Left colon (tissue), 2 donors: Measurements from ENCODE around the gene RPL5. TPM values are rescaled to one million over a fixed set of nuclear protein-coding genes. Genes with fewer than 3 reads are reported as not detected.
A peak's percentile ranks its signal among the peaks of the same experiment; 100 is the strongest.

Source experiments
- ATAC-seq: fragments of 200-7000 bp; cut with Tn5 transposase; one replicate; pipeline ENCODE4 v1.9.1; 2020; ENCODE audit warnings: mild to moderate bottlenecking, moderate library complexity
- DNase-seq, 2 donors: peaks; one replicate each; pipeline ENCODE4 v3.0.0-alpha.2; 2020
- intact Hi-C, 2 donors: fragments of 100-400 bp; cut with DNase I in 1 of 2; cut with micrococcal nuclease in 1 of 2; formaldehyde crosslinking; loops; one replicate each; pipeline versions ENCODE4 v1.11.2 to v1.14.0; 2022; cut with DNase I, micrococcal nuclease
- total RNA-seq, 2 donors: library from RNA; stranded (reverse); fragmentation: NEBNext Ultra II Directional; extraction: Animal tissue kit (Norgen Biotek cat#: 25700); gene quantifications; one replicate each; pipeline ENCODE4 v1.2.1, GENCODE V29; 2021
- donor health status: DM: no; HTN: no; CAD: no.
- donor health status: DM: yes; HTN: yes; CAD: no.

Gene RPL5
- total RNA-seq, 2 donors from 2014 or later = 671 to 694 TPM

GRCh38 chr1:92817137-92817697 is 14.6 kb upstream of the RPL5 start:
- peak in 1 of 2 donors; percentile 49 for DNase-seq
- intact Hi-C loops = loop anchor here in 1 of 2 donors (5.0 kb wide), 1 partner anchor 65 kb away; no protein-coding TSS in a partner anchor
- ATAC-seq = peak; percentile 93

GRCh38 chr1:92817986-92818764 is 13.7 kb upstream of the RPL5 start:
- DNase-seq = no peak
- peak; percentile 49 for ATAC-seq
- intact Hi-C loops = loop anchor here in 1 of 2 donors (5.0 kb wide), 1 partner anchor 66 kb away; no protein-coding TSS in a partner anchor

GRCh38 chr1:92820024-92820423 is 11.8 kb upstream of the RPL5 start:
- DNase-seq (no peak), ATAC-seq (no peak)
- intact Hi-C loops = no loop called here

GRCh38 chr1:92820551-92820950 is 11.3 kb upstream of the RPL5 start:
- DNase-seq (no peak), ATAC-seq (no peak)
- intact Hi-C loops = no loop called here

GRCh38 chr1:92822879-92823278 is 9.0 kb upstream of the RPL5 start:
- no peak for DNase-seq
- intact Hi-C loops = no loop called here
- no peak for ATAC-seq

GRCh38 chr1:92826792-92827191 is 5.0 kb upstream of the RPL5 start:
- DNase-seq = no peak
- ATAC-seq = no peak
- intact Hi-C loops = no loop called here

- intact Hi-C loops = no loop called here
- no peak for DNase-seq
- ATAC-seq = no peak
Measured at GRCh38 chr1:92831368-92831761, 475 bp upstream of the RPL5 start.

GRCh38 chr1:92832537-92833114 is 786 bp downstream of the RPL5 start:
- ATAC-seq (peak; percentile 22), DNase-seq (no peak)
- intact Hi-C loops = no loop called here

GRCh38 chr1:92833840-92834239 is 2.0 kb downstream of the RPL5 start:
- intact Hi-C loops = no loop called here

GRCh38 chr1:92834617-92835016 is 2.8 kb downstream of the RPL5 start:
- DNase-seq (no peak), ATAC-seq (no peak)
- intact Hi-C loops = no loop called here

More at GRCh38 chr1:92833840-92834239, 2.0 kb downstream of the RPL5 start:
- no peak for DNase-seq
- no peak for ATAC-seq

- no peak for DNase-seq
Measured at GRCh38 chr1:92837062-92837461, 5.2 kb downstream of the RPL5 start.

GRCh38 chr1:92838519-92838918 is 6.7 kb downstream of the RPL5 start:
- ATAC-seq = no peak
- no peak for DNase-seq
- intact Hi-C loops = no loop called here

More at GRCh38 chr1:92837062-92837461, 5.2 kb downstream of the RPL5 start:
- intact Hi-C loops = no loop called here
- ATAC-seq = no peak

GRCh38 chr1:92839442-92839841 is 7.6 kb downstream of the RPL5 start:
- no peak for DNase-seq
- ATAC-seq = peak; percentile 10
- intact Hi-C loops = no loop called here

GRCh38 chr1:92840600-92840999 is 8.8 kb downstream of the RPL5 start:
- intact Hi-C loops = no loop called here
- DNase-seq (no peak), ATAC-seq (no peak)

- ATAC-seq = no peak
- no peak for DNase-seq
- intact Hi-C loops = no loop called here
Measured at GRCh38 chr1:92842082-92843045, 10.5 kb downstream of the RPL5 start.

GRCh38 chr1:92843046-92843423 is 11.2 kb downstream of the RPL5 start:
- ATAC-seq (no peak), DNase-seq (no peak)
- intact Hi-C loops = no loop called here

GRCh38 chr1:92843429-92844352 is 11.9 kb downstream of the RPL5 start:
- no peak for ATAC-seq
- DNase-seq = no peak
- intact Hi-C loops = no loop called here

- DNase-seq (no peak), ATAC-seq (no peak)
- intact Hi-C loops = no loop called here
Measured at GRCh38 chr1:92844439-92844838, 12.6 kb downstream of the RPL5 start.
